IPS-18a (cell line): ENCODE measurements around the gene LMLN.
A peak's percentile ranks its signal among the peaks of the same experiment; 100 is the strongest.
"Not testable (repeated sequence)": the region's sequence is repeated elsewhere in the genome, so short reads cannot be mapped to it uniquely, and the experiment has no call there.

Experiments
- H3K27ac ChIP-seq: one replicate; pipeline ENCODE4 v1.5.1; 2013; ENCODE audit warnings: low read length
- H3K27me3 ChIP-seq: one replicate; pipeline ENCODE4 v1.6.1; 2013; ENCODE audit warnings: mild to moderate bottlenecking, low read length; ENCODE audit not compliant: control insufficient read depth, insufficient read depth
- H3K36me3 ChIP-seq: one replicate; pipeline ENCODE4 v1.6.1; 2013; ENCODE audit warnings: low read depth, low read length; ENCODE audit not compliant: control insufficient read depth
- H3K4me1 ChIP-seq: one replicate; pipeline ENCODE4 v1.6.1; 2013; ENCODE audit warnings: low read depth, low read length; ENCODE audit not compliant: control insufficient read depth
- H3K4me3 ChIP-seq: one replicate; pipeline ENCODE4 v1.5.1; 2013; ENCODE audit warnings: low read length
- H3K9ac ChIP-seq: one replicate; pipeline ENCODE4 v1.6.1; 2013; ENCODE audit warnings: mild to moderate bottlenecking, low read length, moderate library complexity
- H3K9me3 ChIP-seq: one replicate; pipeline ENCODE4 v1.6.1; 2013; ENCODE audit warnings: low read depth, low read length; ENCODE audit not compliant: control insufficient read depth

Gene LMLN

DNA sequence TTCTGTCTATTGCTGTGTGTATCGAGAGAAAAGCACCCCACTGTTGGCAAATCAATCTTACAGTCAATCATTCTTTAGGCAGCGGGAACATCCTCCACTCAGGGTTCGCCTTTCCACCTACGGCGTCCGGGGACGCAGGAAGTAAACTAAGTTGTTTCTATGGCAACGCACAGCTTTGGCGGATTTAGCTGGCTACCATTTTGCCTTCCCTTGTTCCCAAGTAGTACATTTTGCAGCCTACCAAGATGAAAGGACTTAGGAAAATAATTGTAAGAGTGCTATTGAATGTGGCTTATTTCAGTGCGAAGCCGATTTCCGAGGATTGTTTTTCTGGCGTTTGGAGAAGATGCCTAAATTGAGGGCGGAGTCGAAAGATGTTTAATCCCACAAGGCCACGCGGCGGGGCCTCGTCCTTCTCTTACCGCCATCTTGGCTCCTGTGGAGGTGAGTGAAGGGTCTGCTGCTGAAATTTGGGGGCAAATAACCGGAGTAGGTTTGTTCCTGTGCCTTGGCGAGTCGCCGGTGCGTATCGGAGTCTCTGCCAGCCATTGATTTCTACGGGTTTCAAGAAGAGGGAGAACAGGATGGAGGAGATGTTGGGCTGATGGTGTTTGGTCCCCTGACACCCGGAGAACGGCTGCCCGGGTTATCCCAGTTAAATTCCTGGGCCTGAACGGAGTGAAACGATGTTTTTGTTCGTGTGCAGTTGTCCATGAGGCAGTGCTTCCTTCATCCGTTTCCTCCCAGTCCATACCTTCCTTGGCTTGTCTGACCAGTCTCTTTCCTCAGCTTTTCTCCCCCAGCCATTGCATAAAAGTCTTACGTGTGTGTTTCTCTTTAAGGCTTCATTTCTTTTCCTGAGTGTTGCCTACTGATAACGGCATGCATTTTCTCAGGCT, 10.0 kb upstream of the LMLN start, which contains the start of gene RPL35A:
Gene RPL35A (plus strand): TSS at position 413 of the 899 bp plus-strand sequence. CDS start 778 bp downstream, outside the sequence.
- Histone ChIP-seq H3K9me3 (no peaks in the 10 kb centered on the region), H3K27ac (peak within 1 kb of the TSS; percentile 100), H3K4me3 (peak within 1 kb of the TSS; percentile 100), H3K27me3 (no peaks in the 10 kb centered on the region), H3K4me1 (peaks cover 10% of the 10 kb centered on the region), H3K9ac (peak within 1 kb of the TSS; percentile 100), H3K36me3 (peaks cover 47% of the 10 kb centered on the region)

GRCh38 chr3:197950677-197951061, 9.3 kb upstream of the LMLN start:
- peak overlapping the region; percentile 100 for H3K4me3 ChIP-seq
- H3K27me3 ChIP-seq: no peaks in the 10 kb centered on the region
- no peaks in the 10 kb centered on the region for H3K9me3 ChIP-seq
- H3K9ac ChIP-seq: peak overlapping the region; percentile 100
- H3K4me1 ChIP-seq: peaks cover 10% of the 10 kb centered on the region
- peak overlapping the region; percentile 100 for H3K27ac ChIP-seq
- H3K36me3 ChIP-seq: peaks cover 54% of the 10 kb centered on the region

DNA sequence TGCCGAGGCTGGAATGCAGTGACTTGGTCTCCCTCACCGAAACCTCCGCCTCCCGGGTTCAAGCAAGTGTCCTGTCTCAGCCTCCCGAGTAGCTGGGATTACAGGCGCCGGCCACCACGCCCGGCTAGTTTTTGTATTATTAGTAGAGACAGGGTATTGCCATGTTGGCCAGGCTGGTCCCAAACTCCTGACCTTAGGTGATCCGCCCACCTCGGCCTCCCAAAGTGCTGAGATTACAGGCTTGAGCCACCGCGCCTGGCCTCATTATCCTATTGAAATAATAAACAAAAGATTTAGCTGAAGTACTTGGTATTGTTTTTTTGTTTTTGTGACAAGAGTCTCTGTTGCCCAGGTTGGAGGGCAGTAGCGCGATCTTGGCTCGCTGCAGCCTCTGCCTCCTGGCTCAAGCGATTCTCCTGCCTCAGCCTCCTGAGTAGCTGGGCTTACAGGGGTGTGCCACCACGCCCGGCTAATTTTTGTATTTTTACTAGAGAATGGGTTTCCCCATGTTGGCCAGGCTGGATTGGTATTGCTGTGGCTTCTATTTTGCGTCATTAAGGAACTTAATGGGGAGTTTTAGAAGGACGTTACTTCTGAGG, 8.5 kb upstream of the LMLN start:
- H3K4me3 ChIP-seq: peak overlapping the region; percentile 100

GRCh38 chr3:197952440-197952839, 7.6 kb upstream of the LMLN start:
- peak overlapping the region; percentile 100 for H3K9ac ChIP-seq
- peaks cover 62% of the 10 kb centered on the region for H3K36me3 ChIP-seq
- H3K4me1 ChIP-seq: peaks cover 10% of the 10 kb centered on the region
- no peak overlapping the region for H3K27ac ChIP-seq
- H3K9me3 ChIP-seq: no peaks in the 10 kb centered on the region
- H3K27me3 ChIP-seq: no peaks in the 10 kb centered on the region
- H3K4me3 ChIP-seq: peak overlapping the region; percentile 100

More for the DNA sequence above, 8.5 kb upstream of the LMLN start:
- Histone ChIP-seq H3K9me3 (no peaks in the 10 kb centered on the region), H3K36me3 (peaks cover 62% of the 10 kb centered on the region), H3K27ac (no peak overlapping the region), H3K9ac (peak overlapping the region; percentile 100), H3K27me3 (no peaks in the 10 kb centered on the region), H3K4me1 (peaks cover 10% of the 10 kb centered on the region)

- H3K27me3 ChIP-seq: no peaks in the 10 kb centered on the region
- peaks cover 10% of the 10 kb centered on the region for H3K4me1 ChIP-seq
- peaks cover 62% of the 10 kb centered on the region for H3K36me3 ChIP-seq
- H3K27ac ChIP-seq: no peak overlapping the region
- H3K9ac ChIP-seq: peak overlapping the region; percentile 100
- no peak overlapping the region for H3K4me3 ChIP-seq
- no peaks in the 10 kb centered on the region for H3K9me3 ChIP-seq
Observed at GRCh38 chr3:197953325-197953724, 6.7 kb upstream of the LMLN start.

DNA sequence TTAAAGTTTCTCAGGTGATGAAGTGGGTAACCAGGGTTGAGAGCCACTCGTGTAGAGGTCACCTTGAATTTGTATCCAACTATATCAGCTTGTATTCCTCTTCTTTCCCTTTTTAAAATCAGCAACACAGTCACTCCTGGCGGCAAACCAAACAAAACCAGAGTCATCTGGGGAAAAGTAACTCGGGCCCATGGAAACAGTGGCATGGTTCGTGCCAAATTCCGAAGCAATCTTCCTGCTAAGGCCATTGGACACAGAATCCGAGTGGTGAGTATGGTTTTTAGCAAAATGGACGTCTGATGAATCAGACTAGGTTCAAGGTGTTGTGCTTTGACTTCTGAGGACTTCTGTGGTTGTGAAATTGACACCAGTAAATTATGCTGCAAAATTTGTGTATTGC, 6.1 kb upstream of the LMLN start:
- no peaks in the 10 kb centered on the region for H3K9me3 ChIP-seq
- no peak overlapping the region for H3K27ac ChIP-seq
- peaks cover 10% of the 10 kb centered on the region for H3K4me1 ChIP-seq
- H3K36me3 ChIP-seq: peaks cover 62% of the 10 kb centered on the region
- no peaks in the 10 kb centered on the region for H3K27me3 ChIP-seq
- H3K4me3 ChIP-seq: no peak overlapping the region
- no peak overlapping the region for H3K9ac ChIP-seq

DNA sequence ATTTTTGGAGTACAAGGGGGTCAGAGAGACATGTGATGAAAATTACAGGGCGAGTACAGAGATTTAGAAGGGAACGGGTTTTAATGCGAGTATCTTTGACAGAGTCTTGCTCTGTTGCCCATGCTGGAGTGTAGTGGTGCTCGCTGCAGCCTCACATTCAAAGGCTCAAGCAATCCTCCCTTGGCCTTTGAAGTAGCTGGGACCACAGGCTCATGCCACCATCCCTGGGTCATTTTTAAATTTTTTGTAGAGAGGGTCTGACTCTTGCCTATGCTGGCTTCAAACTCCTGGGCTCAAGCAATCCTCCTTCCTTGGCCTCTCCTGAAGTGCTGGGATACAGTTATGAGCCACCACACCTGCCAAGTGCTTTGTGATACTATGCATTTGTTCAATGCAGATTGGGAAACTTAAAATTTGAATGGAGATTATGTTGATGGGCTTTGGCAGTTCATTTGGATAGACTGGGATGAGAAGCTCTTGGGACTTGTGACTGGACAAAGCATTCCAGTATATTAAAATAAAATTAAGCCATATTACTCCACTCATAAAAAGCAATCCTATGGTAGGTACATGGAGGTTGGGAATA, 4.0 kb upstream of the LMLN start:
- Histone ChIP-seq H3K4me1 (peaks cover 15% of the 10 kb centered on the region), H3K27ac (no peak overlapping the region), H3K9ac (no peak overlapping the region), H3K9me3 (no peaks in the 10 kb centered on the region), H3K27me3 (peaks cover 1% of the 10 kb centered on the region), H3K36me3 (peaks cover 55% of the 10 kb centered on the region), H3K4me3 (no peak overlapping the region)

DNA sequence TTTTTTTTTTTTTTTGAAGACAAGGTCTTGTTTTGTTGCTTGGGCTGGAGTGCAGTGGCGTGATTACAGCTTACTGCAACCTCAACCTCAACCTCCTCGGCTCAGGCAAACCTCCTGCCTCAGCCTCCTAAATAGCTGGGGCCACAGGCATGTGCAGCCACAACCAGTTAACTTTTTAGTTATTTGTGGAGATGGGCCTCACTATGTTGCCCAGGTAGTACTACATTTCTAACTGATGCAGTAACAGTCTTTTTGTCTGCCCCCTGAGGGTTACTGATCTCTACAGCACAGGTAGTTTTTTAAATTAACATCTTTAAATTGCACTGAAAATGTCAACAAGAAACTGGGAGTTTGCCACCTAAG, 3.4 kb upstream of the LMLN start:
- H3K9ac ChIP-seq: no peak overlapping the region
- H3K36me3 ChIP-seq: peaks cover 49% of the 10 kb centered on the region
- peaks cover 15% of the 10 kb centered on the region for H3K4me1 ChIP-seq
- H3K9me3 ChIP-seq: no peaks in the 10 kb centered on the region
- H3K4me3 ChIP-seq: no peak overlapping the region
- H3K27me3 ChIP-seq: peaks cover 4% of the 10 kb centered on the region
- no peak overlapping the region for H3K27ac ChIP-seq

DNA sequence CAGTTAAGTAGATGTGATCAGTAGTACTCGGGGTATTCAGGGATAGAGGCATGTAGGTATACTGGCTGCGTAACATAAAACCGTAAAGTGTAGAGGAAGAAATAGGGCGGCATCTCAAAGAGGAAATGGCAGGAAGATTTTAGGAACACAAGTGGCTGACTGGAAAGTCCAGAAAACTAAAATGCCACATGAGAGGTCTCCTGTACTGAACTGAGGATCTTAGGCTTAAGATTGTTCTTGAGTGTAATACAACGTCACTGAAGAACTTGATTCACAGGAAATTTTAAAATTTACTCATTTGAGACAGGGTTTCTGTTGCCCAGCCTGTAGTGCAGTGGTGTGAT, 2.3 kb upstream of the LMLN start:
- Histone ChIP-seq H3K36me3 (peaks cover 38% of the 10 kb centered on the region), H3K9ac (no peak overlapping the region), H3K4me3 (no peak overlapping the region), H3K27ac (no peak overlapping the region), H3K9me3 (no peaks in the 10 kb centered on the region), H3K27me3 (peaks cover 4% of the 10 kb centered on the region), H3K4me1 (peaks cover 12% of the 10 kb centered on the region)

GRCh38 chr3:197958346-197958745, 1.7 kb upstream of the LMLN start:
- Histone ChIP-seq H3K4me1 (peaks cover 12% of the 10 kb centered on the region), H3K9me3 (no peaks in the 10 kb centered on the region), H3K36me3 (peaks cover 32% of the 10 kb centered on the region), H3K9ac (no peak overlapping the region), H3K27ac (no peak overlapping the region), H3K4me3 (no peak overlapping the region), H3K27me3 (peaks cover 4% of the 10 kb centered on the region)

GRCh38 chr3:197958848-197959247, 1.2 kb upstream of the LMLN start:
- H3K27me3 ChIP-seq, H3K9me3 ChIP-seq, H3K27ac ChIP-seq, H3K4me3 ChIP-seq, H3K9ac ChIP-seq: not testable (repeated sequence)
- peaks cover 27% of the 10 kb centered on the region for H3K36me3 ChIP-seq
- peaks cover 12% of the 10 kb centered on the region for H3K4me1 ChIP-seq
